Activated T-cell treated with anti-CD3 and anti-CD28 coated beads, Interleukin-2, amount 50 U/mL, for 48 hours (primary cell): Measurements from ENCODE around the gene LY86.

ENCODE experiments used
- DNase-seq, 2 experiments: peaks; one replicate each; pipeline ENCODE4 v3.0.0-alpha.2; 2020

Gene LY86

DNA sequence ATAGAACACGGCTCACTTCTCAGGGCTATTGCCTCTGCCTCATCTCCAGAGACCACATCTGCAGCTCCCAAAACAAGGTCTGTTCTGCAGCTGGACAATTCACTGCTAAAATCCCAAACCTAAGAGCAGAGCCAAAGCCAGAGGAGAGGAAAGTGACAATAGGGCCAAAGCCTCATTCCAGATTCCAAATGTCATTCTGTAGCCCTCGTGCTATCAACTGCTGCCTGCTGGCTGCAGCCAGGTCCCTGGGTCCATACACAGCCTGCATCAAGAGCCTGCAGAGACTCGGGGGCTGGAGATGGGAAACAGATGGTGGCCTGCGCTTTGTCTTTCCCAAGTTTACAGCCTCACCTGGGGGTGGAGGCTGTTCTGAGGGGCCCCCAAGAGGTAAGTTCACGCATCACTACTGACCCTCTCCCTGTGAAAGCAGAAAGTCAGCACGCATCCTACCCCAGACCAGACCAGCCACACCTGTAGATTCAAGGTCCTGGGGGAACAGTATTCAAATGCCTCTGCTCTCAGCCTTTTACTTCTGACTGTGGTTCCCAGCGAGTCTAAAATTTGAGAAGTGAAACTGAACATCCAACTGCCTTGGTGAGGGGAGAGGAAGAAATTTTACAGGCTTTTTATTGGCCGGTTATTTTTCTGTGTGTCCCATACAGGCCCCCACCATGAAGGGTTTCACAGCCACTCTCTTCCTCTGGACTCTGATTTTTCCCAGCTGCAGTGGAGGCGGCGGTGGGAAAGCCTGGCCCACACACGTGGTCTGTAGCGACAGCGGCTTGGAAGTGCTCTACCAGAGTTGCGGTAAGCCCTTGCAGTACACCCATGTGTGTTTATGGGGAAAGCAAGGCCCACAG is at the start of gene LY86:
LY86 (plus strand) TSS at position 657 of the 860 bp plus-strand sequence; CDS start at position 672, 15 bp downstream.
- DNase-seq, result peak; percentile 48 to 53

DNA sequence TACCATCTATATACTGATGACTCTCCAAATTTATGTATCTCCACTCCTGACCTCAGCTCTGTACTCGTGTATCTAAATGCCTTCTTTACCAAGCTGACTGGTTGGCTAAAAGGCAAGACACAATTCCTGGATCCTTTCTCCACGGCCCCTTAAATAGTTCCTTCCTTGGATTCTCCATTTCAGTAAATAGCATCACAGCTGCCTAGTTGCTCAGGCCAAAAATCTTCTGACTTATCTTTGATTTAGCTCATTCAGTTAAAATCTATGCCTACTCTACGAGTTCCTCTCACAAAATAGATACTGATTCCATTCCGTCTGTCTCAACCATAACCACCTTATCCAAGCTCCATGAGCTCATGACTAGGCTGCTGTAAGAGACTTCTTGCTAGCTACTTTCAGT is 49.5 kb upstream of the LY86 start:
- no peak for DNase-seq

DNA sequence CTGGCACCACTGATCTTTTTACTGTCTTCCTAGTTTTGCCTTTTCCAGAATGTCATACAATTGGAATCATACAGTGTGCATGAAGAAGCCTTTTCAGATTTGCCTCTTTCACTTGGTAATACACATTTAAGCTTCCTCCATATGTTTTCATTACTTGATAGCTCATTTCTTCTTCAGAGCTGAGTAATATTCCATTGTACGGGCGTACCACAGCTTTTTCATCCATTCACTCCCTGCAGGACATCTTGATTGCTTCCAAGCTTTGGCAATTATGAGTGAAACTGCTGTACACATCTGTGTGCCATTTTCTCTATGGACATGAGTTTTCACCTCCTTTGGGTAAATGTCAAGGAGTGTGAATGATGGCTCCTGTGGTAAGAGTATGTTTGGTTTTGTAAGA is 46.2 kb upstream of the LY86 start:
- no peak for DNase-seq

DNA sequence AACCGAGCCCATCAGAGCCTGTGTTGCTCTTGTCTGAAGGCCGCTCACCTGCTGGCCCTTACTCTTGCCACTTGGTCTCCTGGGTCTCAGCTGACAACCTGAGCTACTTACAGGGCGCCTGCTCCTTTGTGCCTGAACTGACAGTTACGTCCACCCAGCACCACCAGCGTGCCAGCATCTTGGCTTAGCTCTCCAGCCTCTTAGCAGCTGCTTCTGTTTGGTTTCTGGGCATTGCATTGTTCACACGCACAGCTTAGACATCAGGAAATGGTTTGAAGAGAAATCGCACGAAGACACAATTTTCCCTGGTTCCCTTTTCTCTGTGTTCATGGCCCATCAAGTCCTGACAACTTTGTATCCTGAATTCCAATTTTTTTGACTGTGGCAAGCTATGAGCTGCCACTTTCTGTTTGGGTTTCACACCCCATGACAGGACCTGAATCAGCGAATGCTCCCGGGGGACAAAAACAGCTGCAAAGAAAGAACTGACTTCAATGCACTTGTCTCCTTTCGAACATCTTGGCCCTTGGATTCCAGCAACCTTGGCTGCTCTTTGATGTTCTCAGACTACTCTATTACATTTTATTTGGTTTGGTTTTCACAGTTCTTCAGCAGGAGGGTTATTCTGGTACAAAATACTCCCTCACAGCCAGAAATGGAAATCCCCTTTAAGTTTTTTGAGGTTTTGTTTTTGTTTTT is 45.2 kb upstream of the LY86 start:
- no peak for DNase-seq

DNA sequence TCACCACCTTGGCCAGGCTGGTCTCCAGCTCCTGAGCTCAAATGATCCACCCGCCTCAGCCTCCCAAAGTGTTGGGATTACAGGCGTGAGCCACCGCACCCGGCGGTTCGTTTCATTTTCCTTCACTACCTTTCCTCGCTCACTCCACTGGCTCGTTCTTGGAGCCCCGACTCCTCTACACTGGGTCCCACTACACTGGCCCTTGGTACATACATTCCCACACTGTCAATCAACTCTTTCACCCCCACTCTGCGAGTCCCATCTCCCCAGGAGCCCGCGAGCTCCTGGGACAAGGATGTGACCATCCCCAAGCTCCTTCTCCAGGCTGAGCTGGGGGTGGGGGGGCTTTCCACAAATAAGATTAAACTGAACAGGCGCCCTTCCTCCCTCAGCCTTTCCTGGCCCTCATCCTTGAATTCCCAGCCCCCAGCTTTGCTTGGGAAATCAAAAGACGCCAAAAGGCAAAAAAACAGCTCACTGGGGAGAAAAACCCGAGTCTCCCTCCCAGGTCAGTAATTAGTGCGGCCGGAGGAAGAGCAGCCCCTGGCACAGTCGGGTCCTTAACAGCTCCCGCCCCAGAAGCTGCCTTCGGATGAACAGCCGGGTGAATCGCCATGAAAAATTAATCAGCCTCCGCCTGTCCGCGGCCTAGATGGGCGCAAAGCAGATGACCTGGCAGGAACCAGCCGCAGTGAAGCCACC is 42.8 kb upstream of the LY86 start:
- no peak for DNase-seq

DNA sequence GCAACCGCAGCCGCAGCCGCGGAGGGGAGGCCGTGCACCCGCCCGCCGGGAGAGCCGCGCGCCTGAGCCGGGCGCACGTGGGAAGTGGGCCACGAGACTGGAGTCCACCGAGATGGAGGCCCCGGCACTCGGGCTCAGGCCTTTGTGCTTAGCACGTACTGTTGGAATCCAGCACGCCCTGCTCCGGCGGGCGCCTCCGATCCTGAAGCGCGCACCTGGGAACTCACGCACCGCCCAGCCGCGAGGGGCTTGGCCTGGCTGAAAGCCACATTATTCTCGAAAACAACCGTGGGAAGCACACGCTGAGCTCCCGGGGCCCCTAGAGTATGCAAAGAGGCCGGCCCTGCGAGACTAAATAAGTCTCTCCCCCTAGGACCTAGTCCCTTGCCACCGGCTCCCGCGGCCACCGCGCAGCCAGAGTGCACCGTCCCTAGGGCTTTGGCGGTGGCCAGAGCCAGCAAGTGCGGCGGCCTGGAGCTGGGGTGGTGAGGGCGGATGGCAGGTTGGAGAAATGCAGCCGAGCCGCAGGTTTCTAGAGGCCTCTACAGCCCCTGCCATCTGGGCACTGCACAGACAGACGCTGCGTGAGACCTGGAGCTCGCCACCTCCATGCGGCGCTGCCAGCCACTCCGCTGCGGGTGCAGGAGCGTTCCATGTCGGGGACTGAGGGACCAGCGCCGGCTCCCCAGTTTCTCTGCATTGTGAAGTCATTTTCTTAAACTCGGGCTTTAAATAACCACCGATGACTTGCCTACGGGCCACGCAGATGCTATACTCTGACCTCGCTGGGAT is 42.0 kb upstream of the LY86 start:
- DNase-seq, result peak in 1 of 2 experiments; percentile 45

DNA sequence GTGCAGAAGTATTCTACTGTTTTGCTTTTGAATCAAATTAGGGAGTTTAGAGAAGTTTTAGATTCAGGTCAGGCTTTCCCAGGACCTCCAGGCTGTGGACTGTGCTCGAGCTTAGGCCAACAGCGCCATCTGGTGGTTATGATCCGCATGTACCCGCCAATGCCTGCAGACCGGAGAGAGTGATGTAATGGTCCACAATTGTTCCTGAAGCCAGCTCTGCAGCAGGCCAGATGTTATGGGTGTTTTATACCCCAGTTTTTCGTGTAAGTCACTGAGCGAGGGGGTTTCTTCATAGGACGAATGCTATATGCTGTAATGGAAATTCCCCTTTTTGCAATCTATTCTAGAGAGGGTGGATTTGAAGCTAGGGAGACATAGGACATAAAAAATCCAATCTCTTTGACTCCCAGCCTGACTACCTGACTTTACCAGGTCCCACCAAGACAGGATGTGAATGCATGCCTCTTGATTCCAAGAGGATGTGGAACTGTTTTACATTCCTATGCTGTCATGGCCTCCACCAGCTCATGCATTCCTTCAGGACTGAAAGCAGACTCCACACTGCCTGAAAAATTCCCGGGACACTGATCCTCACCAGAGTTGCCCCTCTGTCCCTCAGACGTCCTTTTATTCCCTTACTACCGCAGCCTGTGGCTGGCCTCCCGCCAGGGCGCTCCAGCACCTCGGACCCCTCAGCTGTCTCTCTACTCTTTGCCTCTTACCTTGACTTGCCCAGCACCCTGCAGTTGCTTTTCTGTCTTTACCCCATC is 41.2 kb upstream of the LY86 start:
- peak; percentile 87 to 90 for DNase-seq

DNA sequence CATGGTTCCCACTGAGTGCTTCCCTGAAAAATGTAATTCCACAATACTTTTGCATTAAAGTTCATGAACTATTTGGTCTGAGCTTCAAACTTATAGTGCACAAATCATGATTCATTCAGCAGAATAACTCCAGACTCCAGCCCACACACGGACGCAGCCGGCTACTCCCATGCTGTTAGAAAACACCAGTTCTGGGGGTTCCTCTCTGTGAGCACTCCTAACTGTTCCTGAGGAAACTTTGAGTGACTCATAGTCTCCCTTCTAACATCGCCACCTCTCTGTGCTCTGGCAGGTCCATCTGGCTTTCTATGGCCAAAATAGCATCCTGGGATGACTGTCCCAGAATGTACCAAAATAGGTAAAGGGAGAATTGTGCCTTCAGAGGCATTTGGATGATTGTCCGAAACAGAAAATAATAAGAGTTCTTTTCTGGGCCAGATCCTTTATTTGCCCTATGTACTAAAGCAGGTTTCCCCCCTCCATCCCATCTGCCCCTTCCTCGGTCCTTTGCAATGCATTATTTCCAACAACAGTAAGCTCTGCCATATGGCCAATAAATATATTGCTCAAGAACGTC is 32.3 kb upstream of the LY86 start:
- no peak for DNase-seq

DNA sequence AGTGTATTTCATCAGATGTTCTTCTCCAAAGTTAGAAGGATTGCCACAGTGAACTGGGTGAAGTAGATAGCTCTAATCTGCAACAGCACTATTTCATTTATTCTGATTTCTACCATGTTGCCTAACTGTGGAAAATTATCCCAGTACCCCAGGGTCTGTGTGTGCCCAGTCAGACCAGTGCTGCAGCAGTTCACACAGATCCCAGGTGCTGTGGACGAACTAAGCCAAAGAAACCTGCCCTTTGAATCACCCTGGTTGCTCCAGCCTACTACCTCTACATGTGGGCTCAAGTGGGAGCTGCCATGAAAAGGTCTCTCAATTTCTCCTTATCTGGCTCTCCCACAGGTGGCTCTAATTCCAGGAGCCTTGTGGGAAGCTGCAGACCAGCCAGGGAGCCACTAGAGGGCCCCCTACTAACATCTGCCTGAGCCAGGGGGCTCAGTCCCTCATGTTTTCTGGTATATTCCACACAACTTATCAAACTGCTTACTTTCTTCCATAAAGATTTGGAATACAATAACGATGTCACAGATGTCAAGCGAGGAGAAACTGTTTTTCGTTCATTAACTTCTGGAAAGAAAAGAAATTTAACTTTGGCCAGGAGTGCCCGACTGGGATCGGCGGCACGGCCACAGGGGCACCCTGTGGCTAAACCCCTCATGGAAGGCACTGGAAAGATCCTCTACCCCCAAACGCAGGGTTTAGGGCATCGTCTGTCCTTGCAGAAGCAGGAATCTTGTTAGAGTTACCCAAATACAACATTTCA is 31.6 kb upstream of the LY86 start:
- DNase-seq, result peak; percentile 49 to 53

DNA sequence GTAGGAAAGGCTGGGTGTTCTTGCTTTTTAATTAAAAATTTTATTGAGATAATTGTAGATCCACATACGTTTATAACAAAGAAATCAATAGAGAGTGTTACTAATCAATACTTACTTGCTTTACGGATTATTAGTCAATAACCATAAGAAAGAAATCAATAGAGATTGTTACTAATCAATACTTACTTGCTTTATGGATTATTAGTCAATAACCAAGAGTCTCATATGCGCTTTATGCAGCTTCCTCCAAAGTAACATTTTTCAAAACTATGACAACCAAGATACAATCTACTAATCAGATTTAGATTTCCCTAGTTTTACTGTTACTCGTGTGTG is 31.0 kb upstream of the LY86 start:
- no peak for DNase-seq

DNA sequence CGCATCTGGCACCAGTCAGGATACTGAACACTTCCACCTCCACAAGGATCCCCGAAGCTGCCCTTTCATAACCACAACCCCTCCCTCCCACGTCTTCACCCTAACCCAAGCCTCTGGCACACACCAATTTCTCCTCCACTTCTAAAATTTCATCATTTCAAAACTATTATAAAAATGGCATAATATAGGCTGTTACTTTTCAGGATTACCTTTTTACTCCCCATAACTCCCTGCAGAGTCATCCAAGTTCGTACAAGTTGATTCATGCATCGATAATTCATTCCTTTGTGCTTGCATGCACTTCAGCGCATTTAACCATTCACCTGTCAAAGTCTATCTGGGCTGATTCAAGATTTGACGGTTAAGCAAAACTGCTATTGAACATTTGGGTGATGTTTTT is 30.6 kb upstream of the LY86 start:
- no peak for DNase-seq

DNA sequence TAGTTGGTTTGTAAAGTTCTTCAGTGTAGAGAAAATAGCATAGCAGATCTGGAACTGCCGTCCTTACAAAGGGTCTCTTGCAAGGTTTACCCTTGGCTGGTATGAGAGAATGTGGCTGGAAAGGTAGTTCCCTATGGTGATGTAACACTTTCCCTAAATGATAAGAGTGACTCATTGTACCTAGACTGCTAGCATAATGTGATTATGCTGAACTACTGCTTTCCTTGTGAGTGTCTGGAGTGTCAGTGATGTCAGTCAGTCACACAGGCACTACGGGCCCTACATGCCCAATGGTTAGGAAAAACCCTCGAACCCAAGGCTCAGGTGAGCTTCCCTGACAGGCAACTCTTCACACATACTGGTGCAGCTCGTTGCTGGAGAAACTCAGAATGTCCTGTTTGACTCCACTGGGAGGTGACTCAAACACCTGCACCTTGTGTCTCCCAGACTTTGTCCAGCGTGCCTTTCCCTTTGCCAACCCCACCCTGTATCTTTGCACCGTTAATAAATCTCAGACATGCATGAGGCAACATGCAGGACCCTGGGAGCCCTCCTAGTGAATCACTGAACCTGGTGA is 28.4 kb upstream of the LY86 start:
- no peak for DNase-seq

DNA sequence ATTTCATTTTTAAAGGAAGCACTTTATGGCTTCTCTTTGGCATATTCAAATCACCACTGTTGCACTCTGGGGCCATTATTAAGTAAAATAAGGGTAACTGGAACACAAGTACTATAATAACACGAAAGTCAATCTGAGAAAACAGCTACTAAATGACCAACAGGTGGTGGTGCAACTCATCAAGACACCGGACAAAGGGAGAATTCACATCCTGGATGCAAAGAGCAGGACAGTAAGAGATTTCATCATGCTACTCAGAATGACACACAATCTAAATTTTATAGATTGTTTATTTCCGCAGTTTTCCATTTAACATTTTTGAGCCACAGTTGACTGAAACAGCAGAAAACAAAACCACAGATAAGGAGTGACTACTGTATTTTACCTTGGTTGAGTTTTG is 27.6 kb upstream of the LY86 start:
- DNase-seq, result no peak

DNA sequence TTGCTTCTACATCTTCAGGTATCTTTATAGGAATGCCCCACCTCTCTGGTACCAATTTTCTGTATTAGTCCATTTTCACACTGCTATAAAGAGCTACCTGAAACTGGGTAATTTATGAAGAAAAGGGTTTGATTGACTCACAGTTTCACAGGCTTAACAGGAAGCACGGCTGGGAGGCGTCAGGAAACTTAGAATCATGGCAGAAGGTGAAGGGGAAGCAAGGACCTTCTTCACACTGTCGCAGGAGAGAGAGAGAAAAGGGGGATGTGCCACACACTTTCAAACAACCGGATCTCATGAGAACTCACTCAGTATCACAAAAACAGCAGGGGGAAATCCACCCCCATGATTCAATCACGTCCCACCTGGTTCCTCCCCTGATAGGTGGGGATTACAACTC is 24.4 kb upstream of the LY86 start:
- DNase-seq, result peak in 1 of 2 experiments; percentile 36

DNA sequence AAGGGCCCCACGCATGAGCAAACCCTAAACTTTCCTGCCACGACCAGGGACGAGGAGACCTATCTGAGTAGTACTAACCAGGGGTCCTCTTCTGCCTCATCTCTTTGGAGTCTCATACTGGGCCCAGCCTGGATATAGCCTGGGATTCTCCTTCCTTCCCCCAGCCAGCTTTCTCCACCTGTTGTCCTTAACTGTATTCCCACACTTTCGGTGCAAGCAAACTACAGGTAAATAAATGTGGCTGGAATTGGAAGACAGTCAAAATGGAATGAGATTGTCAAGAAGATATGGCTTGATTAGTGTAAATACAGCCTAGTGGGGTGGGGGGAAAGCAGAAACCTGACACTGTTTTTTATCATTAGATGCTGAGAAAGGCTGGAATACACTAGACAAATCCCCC is 23.5 kb upstream of the LY86 start:
- no peak for DNase-seq

DNA sequence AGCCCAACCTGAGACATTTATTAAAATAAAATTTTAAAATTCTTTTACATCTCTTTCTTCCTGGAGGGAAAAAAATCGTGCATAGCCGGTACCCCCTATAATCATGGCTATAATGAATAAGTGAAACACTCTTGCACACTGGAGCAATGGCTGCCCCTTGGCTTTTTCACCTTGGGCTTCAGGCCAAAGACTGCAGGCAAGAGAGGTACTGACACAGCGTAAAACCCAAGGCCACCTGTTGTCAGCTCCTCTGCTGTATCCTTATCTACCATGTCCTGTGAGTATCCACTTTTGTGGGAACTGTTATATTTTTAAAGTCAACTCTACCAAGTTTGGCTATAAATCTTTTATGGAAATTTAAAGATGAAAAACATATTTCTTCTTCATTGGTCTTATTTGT is 23.0 kb upstream of the LY86 start:
- no peak for DNase-seq

DNA sequence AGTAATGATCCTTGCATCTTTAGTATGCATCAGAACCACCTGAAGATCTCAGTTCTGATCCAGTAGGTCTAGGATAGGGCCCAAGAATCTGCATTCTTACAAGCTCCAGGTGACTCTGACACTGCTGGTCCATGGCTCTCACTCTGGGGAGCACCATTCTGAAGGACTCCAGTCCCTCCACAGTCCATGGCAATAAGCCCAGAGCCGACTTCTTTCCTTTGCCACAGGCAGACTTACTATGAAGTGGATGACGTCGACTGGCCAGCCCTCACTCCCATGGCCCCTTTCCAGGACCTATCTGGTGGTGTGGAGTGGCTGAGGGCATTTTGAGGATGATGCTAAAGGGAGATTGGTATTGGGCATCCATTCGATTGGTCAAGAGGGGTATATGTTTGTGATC is 21.8 kb upstream of the LY86 start:
- DNase-seq, result no peak

DNA sequence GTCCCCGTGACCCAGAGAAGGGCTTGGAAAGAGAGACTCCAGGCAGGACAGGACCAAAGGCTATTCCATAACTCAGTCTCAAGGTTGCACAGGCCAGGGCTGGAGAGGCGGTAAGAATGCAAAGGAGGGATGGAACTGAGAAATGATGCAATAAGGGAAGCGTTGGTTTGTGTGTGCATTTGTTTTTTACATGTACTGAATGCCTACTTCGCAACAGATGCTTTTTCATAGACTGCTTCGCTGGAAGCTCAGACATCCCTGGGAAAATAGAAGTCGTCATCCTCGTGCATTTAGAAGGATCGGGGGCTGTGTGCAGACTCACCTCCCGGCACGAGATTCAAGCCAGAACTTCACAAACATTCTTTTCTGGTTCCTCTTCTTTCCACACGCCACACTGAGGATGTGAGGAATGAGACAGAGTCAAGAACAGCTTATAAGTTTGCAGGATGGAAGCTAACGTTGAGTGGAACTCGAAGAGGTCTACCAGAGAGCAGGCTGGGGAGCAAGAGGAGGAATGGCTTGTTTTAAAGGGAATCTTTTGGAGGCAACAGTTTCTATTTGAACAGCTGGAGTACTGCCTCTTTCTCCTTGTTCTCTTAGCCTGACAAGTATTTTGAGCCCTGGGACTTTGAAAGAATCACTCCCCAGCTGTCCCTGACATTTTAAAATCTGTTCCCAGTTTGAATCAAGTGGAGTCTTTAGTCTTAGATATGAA is 19.3 kb upstream of the LY86 start:
- DNase-seq, result no peak

DNA sequence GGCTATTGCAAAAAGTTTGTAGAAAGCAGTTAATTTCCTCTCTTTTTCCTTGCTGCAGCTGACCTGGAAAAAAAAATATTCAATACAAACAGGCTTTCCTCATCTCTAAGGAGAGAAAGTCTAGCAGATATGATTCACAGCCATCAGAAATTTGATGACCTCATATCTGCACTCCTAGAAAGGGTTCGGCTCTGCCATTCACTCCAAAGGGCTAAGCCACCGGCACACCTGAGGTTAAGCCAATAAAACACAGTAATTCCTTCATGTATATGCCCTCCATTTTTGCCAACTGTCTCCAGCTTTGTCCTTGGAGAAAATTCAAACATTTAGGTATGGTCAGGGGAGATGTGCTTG is 18.7 kb upstream of the LY86 start:
- no peak for DNase-seq
